Measurements from ENCODE around the gene CHMP5.

Gene CHMP5

DNA sequence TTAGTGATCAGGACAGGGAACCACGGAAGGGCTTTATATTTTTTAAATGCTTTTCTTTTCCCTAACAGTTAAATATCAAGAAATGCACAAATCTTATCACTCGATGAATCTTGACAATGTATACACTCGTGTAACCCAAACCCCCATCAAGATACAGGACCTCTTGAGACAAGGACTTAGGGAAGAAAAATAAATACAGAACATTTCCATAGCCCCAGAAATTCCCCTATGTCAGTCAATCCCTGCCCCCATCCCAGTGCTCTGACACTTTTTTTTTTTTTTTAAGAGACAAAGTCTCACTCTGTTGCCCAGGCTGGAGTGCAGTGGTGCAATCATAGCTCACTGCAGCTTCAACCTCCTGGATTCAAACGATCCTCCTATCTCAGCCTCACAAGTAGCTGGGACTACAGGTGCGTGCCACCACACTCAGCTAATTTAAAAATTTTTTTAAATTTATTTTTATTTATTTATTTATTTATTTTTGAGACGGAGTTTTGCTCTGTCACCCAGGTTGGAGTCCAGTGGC is 22.2 kb upstream of the CHMP5 start:
- in situ Hi-C loops (cut with MboI; ENCODE audit: low sequenced_read_pairs), result no loop called here

DNA sequence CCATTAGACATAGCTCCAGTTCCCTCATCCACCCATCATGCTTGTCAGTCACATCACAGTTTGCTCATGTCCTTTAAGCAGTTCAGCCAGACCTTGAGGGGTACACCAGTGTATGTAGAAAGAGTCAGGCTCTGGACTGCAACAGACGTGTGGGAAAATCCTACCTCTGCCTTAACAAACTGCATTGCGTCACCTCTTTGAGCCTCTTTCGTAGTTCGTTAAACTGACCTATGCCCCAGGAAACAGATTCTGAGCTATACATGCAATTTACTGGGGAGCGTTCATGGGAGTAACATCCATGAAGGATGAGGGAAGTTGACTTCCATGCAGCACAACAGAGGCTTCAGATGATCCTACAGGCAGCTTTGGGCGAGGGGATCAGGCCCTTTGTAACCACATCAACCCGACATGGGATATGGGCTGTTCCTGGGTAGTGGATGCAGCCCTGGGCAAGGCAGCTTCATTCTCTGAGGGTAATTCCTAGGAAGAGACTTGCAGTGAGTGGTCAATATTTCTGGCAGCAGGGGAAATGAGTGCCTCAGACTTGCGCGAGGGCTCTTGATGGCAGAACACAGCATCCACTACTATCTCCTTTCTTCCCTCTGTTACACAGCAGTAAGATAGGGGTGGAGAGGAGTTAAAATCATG is 20.6 kb upstream of the CHMP5 start:
- in situ Hi-C loops (cut with MboI; ENCODE audit: low sequenced_read_pairs), result no loop called here

DNA sequence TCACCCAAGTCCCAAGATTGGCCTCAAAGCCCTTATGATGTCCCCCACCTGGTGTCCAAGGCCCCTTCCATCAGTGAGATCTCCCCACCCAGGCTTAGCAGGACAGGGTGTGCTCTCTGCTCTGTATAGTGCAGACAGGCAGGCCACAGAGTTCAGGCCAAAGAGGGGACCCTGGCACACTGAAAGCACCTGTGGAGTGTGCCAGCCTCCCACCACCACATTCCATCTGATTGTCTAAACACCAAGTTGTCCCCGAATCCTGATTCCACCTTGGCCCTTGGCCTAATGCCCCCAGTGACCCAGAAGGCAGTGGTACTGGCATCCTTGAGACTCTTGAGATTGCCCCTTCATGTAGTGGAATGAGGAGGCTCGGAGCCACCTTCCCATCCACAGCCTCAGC is 19.5 kb upstream of the CHMP5 start:
- in situ Hi-C loops (cut with MboI; ENCODE audit: low sequenced_read_pairs), result no loop called here

DNA sequence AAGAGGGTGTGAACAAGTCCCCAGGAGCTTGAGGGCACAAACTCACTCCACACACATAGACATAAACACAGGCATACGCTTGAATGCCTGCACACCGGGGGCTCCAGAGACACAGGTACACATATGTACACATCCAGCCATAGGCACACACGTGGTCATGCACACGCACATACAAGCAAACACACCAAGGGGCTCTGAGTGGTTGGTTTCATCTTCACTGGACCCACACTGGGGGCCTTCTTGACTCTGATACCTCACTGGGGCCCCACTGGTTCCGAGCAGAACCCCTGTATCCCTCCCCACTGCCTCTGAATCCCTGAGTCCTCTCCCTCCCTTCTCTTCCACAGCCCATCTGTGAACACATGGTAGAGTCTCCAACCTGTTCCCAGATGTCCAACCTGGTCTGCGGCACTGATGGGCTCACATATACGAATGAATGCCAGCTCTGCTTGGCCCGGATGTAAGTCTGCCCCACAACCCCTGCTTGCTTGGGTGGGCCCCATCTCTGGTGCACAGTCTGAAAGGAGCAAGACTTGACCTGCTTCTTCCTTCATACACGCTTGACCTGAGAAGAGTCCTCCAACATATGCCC is 18.5 kb upstream of the CHMP5 start:
- in situ Hi-C loops (cut with MboI; ENCODE audit: low sequenced_read_pairs), result no loop called here

DNA sequence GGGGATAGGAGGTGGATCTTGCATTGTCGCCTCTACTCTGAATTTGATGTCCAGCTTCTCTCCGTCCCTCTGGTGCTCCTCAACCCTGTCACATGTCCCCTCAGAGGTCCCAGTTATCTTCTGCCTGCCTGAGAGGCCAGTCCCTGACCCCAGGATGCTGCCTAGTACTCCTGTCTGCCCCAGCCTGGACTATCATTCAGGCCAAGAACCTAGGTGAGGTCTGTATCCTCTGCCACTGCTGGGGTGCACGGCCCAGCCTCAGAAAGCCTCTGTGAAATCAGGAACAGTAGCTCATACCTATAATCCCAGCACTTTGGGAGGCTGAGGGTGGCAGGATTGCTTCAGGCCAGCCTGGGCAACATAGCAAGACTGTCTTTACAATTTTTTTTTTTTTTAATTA is 16.2 kb upstream of the CHMP5 start:
- in situ Hi-C loops (cut with MboI; ENCODE audit: low sequenced_read_pairs), result no loop called here

DNA sequence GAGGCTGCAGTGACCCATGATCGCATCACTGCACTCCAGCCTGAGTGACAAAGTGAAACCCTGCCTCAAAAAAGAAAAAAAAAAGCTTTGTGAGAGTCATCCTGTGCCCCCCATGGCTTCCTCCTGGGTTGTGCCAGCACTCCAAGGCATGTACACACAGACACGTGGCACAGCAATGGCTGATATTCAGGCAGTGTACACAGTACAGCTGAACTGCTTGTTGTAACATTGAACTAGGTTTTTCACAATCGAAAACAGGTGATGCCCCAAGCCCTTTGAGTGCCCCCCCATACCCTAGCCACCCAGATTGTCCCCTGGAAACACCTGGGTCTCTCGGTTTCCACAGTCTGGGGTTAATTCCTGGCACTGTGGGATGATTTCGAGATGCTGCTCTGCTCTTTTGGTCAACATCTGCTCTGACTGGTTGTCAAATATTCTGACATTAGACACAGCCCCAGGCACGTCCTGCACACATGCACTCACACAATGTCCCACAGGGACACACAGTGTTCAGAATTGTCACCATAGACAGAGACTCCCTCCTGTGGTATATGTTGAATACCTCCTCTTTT is 15.7 kb upstream of the CHMP5 start:
- in situ Hi-C loops (cut with MboI; ENCODE audit: low sequenced_read_pairs), result no loop called here

DNA sequence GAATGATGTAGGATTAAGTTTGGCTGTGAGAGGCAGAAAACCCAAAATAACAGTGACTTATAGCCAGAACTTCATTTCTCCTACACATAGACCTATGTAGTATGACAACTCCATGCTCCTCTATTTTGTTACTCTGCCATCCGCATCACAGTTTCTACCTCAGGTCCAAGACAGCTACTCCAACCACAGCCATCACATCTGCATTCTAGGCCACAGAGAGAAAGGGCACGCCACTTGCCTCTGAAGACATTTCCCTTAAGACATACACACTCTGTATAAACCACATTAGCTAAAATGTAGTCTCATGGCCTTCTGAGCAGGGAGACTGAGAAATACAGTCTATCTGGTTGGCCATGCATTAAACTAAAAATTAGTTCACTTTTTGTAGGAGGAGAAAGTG is 14.9 kb upstream of the CHMP5 start:
- in situ Hi-C loops (cut with MboI; ENCODE audit: low sequenced_read_pairs), result no loop called here

DNA sequence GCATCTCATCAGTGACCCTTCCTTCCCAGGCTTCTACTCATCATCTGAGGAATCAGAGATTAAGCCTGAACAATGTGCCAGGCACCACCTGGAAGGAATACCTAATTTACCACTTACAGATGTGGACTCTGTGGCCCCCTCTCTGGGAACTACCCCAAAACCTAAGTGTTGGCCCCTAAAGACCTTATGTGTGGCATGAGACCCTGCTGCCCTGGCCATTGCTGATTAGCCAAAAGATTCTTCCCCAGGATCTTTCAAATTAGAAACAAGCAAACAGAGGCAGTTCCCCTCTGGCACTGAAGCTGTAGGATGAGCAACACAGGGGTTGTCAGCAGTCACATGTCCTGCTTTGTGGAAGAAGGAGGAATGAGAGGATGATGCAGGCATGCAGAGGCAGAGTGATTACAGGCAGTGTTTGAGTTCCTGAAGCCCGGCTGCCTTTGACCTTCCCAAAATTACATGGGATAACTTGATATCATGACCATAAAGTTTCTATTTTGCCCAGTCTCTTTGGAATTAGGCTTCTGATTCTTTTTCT is 14.3 kb upstream of the CHMP5 start:
- in situ Hi-C loops (cut with MboI; ENCODE audit: low sequenced_read_pairs), result no loop called here

DNA sequence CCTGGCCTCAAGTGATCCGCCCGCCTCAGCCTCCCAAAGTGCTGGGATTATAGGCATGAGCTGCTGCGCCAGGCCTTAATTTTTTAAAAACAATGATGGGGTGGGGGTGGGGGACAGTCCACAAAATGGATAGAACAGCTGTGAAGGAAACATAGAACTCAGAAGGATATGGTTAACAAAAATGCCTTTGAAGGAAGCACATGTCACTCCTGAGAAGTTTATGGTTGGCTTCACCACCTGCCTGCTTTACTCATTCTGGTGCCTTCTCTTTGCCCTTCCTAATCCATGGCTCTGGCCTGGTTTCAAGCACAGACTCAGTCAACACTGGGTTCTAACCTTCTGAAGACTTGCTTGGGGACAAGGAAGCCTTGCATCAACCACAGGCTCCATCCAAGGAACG is 10.6 kb upstream of the CHMP5 start:
- in situ Hi-C loops (cut with MboI; ENCODE audit: low sequenced_read_pairs), result no loop called here

DNA sequence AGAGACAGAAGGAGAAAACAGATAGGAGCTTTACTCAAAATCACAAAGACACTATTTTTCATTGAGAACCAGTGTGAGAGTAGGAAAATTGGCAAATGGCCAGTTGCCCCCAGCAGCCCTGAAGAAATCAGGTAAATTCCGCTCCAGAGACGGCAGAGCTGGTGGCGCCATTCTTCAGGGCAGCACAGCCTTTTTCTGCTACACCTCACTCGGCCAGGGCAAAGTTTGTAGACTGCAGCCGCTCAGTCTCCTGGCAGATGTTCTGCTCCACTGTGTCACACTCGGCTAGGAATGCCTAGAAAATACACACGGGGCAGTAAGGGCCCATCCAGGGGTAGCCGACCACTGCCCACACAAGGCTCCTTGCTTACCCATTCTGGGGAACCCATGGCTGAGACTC is 9.8 kb upstream of the CHMP5 start:
- in situ Hi-C loops (cut with MboI; ENCODE audit: low sequenced_read_pairs), result no loop called here

DNA sequence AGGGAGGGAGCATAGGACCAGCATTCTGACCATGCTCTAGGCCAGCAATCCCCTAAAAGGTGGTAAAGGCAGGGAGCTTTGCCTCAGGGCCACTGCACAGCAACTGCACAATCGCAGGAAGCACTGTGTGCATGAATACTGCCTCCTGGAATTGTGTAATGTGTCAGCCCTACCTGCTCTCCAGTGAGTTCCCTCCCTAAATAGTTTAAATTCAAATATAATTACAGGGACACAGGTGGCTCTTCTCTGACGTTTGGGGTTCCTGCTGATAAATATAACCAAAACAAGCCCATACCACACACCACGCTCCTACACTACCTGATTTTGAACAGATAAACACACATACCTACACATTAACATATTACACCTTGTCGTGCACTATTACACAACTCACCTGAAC is 9.4 kb upstream of the CHMP5 start:
- in situ Hi-C loops (cut with MboI; ENCODE audit: low sequenced_read_pairs), result no loop called here

DNA sequence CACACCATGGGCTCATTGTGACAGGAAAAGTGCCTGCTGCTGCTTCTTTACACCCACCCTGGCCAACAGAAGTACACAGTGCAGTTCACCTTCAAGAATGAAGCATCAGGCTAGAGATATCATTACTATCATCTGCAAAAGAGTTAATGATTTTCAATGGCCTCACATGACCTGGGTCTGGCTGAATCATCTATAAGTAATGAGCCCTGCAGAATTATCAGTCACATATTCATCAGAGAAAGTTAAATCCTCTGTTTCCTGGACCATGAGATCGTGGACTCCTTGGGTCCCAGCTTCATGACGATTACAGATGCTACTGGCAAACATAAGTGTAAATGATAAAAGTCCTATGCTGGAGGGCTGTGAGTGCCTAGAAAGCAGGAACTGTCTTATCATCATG is 8.6 kb upstream of the CHMP5 start:
- in situ Hi-C loops (cut with MboI; ENCODE audit: low sequenced_read_pairs), result no loop called here

DNA sequence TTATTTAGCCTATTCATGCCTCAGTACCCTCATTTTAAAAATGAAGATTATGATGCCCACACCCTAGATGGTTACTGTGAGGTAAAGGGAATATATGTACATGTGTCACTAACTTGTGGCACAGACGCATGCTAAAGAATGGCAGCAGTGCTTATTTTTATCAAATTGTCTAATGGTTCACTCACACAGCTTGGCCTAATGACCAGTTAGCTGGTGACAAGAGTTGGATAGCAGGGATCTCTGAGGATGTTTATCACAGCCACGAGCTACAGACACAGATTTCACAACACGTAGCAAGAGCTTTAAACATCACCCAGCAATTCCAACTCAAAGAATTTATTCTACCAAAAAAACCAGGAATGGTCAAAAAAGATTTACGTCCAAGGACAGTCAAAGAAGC is 7.6 kb upstream of the CHMP5 start:
- in situ Hi-C loops (cut with MboI; ENCODE audit: low sequenced_read_pairs), result no loop called here

DNA sequence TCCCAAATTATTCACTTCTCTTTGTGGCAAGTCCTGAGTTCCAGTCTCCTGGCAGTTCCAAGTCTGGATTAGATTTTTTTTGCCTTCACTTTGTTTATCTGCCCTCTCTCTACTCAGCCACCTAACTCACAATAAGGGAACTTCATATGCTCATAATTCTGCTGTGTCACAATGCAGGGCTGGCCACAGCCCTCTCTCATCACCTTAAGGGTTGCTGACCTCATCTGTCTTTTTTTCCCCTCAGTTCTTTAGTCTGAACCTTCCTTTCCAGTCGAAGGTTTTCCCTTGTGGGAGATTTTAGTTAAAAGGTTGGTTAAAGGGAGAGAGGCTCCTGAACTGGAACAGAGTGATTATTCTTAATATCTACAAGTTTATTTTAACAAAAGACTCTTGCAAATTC is 4.5 kb upstream of the CHMP5 start:
- in situ Hi-C loops (cut with MboI; ENCODE audit: low sequenced_read_pairs), result no loop called here

DNA sequence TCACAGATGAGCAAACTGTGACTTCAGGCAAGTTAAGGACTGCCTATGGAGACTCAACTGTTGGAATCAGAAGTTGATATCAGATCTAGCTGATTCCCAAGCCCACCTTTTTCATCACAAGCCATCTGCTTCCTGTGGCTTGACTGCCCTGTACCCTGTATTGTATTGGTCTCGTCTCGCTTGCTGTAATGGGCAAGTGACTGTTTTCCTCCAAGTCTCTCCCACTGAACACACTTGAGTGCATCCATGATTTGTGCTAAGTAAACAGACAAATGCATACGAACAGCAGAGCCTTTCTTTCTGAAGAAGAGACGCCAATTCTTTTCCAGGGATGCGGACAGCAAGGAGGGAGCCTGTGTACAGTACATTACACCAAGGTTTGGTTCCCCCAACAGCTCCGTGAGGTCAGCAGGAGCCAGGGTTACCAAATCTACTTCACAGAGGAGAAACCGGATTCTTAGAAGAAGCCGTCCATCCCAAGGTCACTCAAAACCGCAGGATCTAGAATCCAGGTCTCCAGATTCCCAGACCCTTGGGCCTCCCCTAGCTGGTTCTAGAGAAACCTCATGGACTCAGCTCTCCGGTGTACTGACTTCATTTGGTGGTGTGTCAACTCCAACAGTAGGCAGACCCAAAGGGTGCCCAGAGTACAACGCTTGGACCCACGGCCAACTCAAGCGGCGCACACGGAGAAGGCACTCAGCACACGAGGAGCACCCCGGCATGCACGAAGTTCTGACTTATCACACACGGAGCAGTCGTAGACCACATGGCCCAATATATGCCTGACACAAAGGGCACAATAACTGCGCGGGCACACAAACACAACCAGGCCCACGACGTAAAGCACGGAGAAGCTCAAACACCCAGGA is 1.5 kb upstream of the CHMP5 start:
- in situ Hi-C loops (cut with MboI; ENCODE audit: low sequenced_read_pairs), result no loop called here

DNA sequence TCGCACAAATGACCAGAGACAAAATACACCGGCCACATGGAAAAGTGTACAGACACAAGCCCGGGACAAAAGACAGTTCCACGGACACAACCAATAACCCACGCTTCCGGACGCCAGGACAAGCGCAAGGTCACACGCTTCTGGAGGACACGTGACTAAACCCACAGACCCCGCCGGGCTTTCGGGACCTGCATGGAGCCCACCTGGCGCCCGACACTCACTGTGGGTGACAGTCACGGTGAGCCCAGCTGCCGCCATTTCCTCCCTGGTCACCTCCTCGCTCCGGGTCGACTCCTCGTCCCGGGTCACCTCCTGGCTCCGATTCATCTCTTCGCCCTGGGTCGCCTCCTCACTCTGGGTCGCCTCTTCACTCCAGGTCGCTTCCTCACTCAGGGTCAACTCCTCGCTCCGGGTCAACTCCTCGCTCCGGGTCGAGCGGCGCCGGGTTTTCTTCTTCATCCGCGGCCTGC is 811 bp upstream of the CHMP5 start:
- in situ Hi-C loops (cut with MboI; ENCODE audit: low sequenced_read_pairs), result no loop called here

DNA sequence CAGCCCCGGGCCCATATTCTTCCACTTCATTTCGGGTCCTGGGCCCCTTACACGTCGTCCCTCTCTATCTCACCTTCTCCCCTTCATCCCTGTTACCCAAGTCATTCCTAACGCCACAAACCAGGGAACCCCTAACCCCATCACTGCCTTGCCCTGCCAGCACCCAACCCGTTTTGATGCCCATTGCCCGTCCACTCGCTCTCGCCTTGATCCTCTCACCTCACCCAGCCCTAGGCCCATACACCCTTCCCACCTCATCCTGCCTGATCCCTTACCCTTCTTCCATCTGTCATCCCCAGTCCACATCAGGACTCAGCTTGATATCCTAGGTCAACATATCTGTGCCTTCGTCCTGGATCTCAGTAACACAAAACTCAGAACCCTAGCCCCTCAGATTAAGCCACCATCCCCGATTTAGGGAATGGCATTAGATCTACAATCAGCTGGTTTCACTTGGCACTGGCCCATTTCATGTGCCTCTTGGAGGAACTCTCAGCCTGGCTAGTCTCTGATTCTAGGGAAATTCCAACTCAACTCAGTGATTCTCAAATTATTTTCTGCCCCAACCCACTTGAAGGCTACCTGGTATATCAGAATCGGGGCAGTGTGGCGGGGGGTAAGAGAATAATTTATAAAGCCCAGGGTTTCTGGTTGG is 489 bp downstream of the CHMP5 start:
- in situ Hi-C loops (cut with MboI; ENCODE audit: low sequenced_read_pairs), result no loop called here

DNA sequence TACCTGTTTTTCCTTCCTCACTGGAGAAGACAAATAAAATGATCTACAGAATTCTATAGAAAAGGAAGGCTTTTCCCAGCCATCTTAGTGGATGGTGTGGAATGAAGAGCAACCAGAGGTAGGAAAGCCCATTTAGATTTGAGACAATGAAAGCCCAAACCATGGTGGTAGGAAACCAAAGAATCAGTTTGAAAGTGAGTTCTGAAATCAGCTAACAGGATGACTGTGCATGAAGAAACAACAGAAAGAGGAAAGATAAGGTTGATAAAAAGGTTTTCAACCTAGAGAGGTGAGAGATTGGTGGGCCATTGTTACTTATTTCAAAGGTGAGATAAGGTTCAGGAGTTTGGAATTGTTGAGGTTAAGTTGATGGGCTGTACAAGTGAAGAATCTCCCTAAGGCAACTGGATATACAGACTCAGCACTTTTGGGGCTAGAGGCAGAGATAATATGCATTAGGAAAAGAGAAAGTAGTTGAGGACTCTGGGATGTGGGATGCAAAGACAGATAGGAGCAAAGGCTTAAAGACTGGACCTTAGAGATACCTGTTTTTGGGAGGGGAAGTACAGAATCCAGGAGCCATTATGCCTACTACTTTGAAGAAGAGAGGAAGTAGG is 2.4 kb downstream of the CHMP5 start:
- in situ Hi-C loops (cut with MboI; ENCODE audit: low sequenced_read_pairs), result no loop called here

DNA sequence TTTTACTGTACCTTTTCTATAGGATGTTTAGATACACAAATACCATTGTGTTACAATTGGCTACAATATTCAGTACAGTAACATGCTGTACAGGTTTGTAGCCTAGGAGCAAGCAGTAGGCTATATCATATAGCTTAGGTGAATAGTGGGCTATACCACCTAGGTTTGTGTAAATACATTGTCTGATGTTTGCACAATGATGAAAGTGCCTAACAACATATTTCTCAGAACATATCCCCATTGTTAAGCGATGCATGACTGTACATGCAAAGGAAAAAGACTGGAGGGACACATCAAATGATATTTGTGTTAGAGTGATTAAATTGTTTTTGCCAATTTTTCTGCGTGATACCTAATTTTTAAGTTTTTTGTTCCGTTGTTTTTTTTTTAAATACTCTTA is 5.3 kb downstream of the CHMP5 start:
- in situ Hi-C loops (cut with MboI; ENCODE audit: low sequenced_read_pairs), result no loop called here

DNA sequence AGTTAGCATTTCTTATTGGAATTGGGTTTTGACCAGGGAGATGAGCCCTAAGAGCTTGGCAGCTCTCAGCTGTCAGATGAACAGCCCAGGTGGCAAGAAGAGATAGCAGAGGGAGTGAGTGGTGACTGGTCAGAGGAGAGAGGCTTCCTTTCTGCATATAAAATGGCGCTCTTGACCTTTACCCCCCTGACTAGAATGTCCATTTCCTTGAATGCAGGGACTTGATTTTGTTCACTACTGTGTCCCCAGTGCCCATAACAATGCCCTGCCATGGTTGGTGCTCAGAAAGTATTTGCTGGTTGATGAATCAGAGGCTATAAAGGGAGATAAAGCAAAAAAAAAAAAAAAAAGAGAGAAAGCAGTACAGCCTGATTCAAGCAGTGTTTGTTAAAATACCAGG is 7.2 kb downstream of the CHMP5 start:
- in situ Hi-C loops (cut with MboI; ENCODE audit: low sequenced_read_pairs), result no loop called here
